A549 treated with DMSO at 1 μM for 4 hours (cell line): Measurements from ENCODE around the gene LTO1. TPM values are rescaled to one million over a fixed set of nuclear protein-coding genes. Genes with fewer than 3 reads are reported as not detected.

ENCODE experiments used
- total RNA-seq: library from RNA; stranded (reverse); fragments of 200-300 nt; extraction: Qiagen RNA extraction; gene quantifications from 5 replicates; pipeline ENCODE4 v1.2.3, GENCODE V29; 2022; ENCODE audit warnings: low read depth

LTO1 gene, protein sequence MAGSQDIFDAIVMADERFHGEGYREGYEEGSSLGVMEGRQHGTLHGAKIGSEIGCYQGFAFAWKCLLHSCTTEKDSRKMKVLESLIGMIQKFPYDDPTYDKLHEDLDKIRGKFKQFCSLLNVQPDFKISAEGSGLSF
- 30.2 to 37.9 TPM (median 32.3 TPM) in 5 replicates for total RNA-seq

GRCh38 chr11:69674886-69675714 is at the start of gene LTO1:
TSS of gene LTO1 (minus strand) at chr11:69675353. CDS start at chr11:69675239, 114 bp downstream.

DNA sequence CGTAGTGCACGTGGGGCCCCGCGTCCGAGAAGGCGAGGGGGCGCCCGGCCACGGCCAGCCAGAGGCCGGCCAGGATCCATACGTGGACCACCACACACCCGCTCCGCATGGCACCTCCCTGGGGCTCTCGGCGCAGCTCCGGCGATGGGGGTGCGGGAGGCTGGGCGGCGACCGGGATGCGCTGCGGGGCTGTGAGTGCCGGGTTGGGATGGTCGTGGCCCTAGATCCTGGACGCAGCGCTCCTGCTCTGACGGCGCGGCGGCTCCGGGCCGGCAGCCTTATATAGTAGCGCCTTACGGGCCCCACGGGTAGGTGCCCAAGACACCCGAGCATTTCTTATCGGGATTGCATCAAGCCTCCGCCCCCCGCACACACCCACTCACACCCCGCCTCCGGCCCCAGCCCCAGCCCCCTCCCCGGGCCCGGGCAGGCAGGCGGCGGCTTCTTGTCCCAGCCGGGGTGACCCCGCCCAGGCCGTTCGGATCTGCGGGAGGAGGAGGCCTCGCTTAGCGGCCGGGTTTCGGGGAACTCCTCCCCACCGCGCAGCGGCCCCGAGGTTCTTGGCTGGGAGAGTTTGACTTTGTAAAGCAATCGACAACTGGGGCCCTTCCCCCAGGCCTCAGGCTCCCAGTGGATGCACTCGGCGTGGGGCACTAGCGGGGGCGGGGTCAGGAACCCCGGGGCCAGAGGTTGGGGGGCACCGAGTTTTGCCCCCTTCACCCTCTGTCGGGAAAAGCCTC is 28.8 kb upstream of the LTO1 start, which contains the start of gene FGF19:
Gene FGF19, minus strand, starts transcription at position 255 of the 740 bp plus-strand sequence. Its CDS starts 146 bp downstream, at position 109.

DNA sequence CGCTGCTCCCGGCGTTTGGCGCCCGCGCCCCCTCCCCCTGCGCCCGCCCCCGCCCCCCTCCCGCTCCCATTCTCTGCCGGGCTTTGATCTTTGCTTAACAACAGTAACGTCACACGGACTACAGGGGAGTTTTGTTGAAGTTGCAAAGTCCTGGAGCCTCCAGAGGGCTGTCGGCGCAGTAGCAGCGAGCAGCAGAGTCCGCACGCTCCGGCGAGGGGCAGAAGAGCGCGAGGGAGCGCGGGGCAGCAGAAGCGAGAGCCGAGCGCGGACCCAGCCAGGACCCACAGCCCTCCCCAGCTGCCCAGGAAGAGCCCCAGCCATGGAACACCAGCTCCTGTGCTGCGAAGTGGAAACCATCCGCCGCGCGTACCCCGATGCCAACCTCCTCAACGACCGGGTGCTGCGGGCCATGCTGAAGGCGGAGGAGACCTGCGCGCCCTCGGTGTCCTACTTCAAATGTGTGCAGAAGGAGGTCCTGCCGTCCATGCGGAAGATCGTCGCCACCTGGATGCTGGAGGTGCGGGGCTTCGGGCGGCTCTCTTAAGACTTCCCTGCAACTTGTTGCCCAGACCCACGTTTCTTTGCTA is 34.1 kb downstream of the LTO1 start, which contains the start of gene CCND1:
Gene CCND1, plus strand, starts transcription at position 162 of the 587 bp plus-strand sequence. Its CDS starts 158 bp downstream, at position 320.

Other genes with a start within 250 kb of the LTO1 start
- 0.07 to 0.10 TPM in 2 of 5 replicates, not detected in the others for gene LINC01488, start 193.7 kb downstream of the LTO1 start, total RNA-seq
- gene CCND1, start 34.2 kb downstream of the LTO1 start, total RNA-seq: 183 to 237 TPM (median 227 TPM) in 5 replicates
- 0.08 to 0.11 TPM in 2 of 5 replicates, not detected in the others for gene FGF19, start 28.7 kb upstream of the LTO1 start, total RNA-seq
- not detected in 5 replicates for gene FGF4, start 100.0 kb upstream of the LTO1 start, total RNA-seq
- gene FGF3, start 144.1 kb upstream of the LTO1 start, total RNA-seq: not detected in 5 replicates